Cardiac septum (tissue), 1 donor: ENCODE results near the gene ADAMTS2. TPM values are rescaled to one million over a fixed set of nuclear protein-coding genes. Genes with fewer than 3 reads are reported as not detected.
A peak's percentile ranks its signal among the peaks of the same experiment; 100 is the strongest.

Experiments
- DNase-seq: peaks from one replicate; pipeline ENCODE4 v3.0.0-alpha.2; 2020; ENCODE audit warnings: low spot score
- intact Hi-C: fragments of 100-400 bp; cut with DNase I; formaldehyde crosslinking; loops from one replicate; pipeline ENCODE4 v1.14.0; 2022
- total RNA-seq: library from RNA; stranded (reverse); fragmentation: NEBNext Ultra II Directional; extraction: Animal tissue kit (Norgen Biotek cat#: 25700); gene quantifications from one replicate; pipeline ENCODE4 v1.2.1, GENCODE V29; 2021
- donor health status: DM: no; HTN: no; CAD: no.

Gene ADAMTS2
- total RNA-seq, 1 donor from 2014 or later = 5.9 TPM

- DNase-seq = peak; percentile 57
- intact Hi-C loops = no loop called here
Observed at GRCh38 chr5:179373101-179373934, 28.1 kb upstream of the ADAMTS2 start.

DNA sequence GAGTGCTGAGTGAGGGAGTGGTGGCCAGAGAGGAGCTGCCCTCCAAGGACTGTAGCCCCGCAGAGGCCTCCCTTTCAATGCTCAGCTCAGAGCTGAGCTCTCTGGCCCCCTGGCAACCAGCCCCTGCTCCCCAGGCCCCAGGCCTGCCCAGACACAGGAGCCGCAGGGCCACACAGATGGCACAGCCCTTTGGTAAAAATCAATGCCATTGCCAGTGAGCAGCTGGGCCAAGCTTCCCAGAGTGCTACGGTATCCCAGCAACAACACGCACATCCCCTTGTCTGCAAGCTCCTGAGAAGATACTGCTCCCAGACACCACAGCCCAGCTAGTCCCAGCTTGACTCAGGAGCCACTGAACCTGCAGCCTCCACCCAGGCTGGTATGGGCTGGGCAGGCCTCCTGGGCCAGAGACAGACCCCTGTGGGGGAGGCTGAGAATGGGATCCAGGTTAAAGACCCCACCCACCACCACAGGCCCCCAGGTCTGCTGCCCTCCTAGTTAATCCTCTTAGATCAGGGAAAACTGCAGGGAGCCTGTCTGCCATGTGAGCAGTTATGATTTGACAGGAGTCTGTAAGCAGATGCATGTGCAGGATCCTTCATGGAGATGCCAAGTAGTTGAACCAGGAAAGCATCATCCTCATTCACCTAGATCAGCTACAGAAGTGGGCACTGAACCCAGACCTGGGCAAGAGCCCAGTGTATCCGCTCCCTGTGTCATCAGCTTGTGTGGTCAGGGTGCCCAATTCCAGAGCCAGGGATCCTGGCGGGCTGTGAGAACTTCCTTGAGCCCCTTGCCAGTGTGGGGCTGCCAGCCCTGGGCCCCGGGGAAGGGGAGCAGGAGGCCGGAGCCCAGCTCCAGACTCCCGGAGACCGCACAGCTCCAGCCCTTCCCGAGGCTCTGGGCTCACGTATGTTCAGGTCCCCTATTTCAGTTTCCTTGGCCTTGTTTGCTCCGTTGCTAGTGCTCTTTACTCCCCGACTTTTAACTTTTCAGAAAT lies 26.7 kb upstream of the ADAMTS2 start:
- peak; percentile 64 for DNase-seq
- intact Hi-C loops = no loop called here

GRCh38 chr5:179371121-179371510 lies 25.9 kb upstream of the ADAMTS2 start:
- intact Hi-C loops = no loop called here
- DNase-seq = no peak

DNA sequence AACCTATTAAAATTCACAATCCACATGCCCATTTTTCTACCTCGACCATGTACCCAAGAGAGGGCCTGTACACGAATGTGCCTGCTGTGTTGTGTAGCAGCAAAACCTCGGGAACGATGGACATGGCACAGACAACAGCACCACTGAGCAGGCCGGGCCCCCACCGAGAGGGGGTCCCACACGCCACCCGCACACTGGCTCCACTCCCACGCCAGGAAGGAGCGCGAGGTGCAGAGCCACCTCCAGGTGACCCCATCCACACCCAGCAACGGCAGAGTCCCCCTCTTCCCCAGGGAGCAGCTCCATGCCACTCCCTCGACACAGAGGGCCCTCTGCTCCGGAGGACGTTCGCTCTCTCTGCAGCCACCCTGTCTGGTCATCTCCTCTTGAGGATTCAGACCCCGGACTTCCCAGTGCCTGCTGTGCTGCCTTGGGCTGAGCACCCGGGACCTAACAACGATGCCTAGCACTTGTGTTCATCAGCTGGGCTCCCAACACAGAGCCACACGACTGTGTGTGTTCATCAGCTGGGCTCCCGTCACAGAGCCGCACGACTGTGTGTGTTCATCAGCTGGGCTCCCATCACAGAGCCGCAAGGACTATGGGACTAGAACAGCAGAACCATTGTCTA lies 25.3 kb upstream of the ADAMTS2 start:
- intact Hi-C loops = no loop called here
- peak; percentile 59 for DNase-seq

- intact Hi-C loops = no loop called here
- DNase-seq = no peak
Observed at GRCh38 chr5:179369530-179369884, 24.2 kb upstream of the ADAMTS2 start.

GRCh38 chr5:179368806-179369529 lies 23.7 kb upstream of the ADAMTS2 start:
- intact Hi-C loops = no loop called here
- DNase-seq = no peak

DNA sequence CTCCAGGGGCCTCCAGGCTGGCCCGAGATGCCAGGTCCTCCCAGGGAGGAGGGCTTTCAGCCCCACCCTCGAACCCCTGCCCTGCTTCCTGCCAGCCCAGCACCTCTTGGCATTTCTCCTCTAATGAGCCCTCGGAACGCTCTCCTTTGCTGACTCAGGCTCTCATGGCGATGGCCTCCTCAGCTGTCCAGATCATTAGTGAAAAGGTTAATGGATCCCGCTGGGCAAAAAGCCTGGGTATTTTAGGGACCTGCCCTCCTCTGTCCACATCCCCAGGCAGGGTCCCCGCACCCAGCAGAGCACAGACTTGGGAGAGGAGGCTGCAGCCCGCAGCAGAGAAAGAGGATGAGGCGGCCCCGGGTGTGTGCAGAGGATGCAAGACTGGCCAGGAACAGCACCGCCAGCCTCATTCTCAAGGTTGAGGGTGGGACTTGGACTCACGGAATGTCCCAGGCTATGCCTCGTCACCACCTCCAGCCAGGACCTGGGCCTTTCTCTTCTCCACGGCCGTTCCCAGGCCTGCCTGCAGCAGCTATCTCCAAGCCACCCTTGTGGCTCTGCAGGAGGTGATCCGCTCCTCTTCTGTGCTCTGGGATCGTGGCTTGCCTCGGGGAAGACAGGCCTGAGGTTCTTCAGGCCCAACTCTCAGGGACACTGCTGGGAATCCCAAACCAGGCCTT lies 23.0 kb upstream of the ADAMTS2 start:
- no peak for DNase-seq
- intact Hi-C loops = no loop called here

DNA sequence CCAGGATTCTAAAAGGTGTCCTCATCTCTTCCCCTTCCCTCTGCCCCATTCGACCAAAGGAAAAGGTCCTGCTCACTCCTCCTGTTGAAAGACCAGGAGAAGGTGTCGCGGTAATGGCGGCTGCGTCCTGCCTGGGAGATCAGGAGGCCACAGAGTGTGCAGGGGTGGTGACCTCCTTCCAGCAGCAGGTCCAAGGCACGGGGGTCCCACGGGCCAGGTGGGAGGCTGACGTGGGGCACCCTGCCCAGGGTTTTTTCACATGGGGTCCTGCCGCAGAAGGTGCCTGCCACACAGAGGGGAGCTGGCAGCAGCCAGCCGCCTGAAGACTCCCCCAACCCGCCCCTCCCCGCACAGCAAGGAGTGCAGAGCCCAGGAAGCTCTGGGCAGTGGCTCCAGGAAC lies 22.2 kb upstream of the ADAMTS2 start:
- DNase-seq = no peak
- intact Hi-C loops = no loop called here

- intact Hi-C loops = no loop called here
- no peak for DNase-seq
Observed at GRCh38 chr5:179362355-179362754, 17.1 kb upstream of the ADAMTS2 start.

GRCh38 chr5:179361037-179361603 lies 15.9 kb upstream of the ADAMTS2 start:
- intact Hi-C loops = no loop called here
- no peak for DNase-seq

DNA sequence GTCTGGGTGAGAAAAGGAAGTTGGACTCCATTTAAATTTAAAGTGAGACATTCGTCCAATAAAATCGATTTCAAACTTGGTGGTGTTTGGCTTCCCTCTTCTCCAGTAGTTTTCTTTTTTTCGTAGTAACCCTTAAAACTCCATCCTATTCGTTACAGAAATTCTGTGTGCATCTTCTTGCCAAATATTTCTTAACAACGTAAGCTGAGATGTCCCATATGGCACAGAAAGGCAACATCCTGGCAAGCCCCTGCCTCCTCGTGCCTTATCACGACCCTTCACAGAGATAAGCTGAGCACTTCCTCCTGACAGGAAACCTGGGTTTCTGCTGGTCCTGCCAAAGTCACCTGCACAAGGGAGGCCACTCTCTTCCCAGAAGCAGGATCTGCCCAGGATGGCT lies 11.8 kb upstream of the ADAMTS2 start:
- intact Hi-C loops = no loop called here
- no peak for DNase-seq

DNA sequence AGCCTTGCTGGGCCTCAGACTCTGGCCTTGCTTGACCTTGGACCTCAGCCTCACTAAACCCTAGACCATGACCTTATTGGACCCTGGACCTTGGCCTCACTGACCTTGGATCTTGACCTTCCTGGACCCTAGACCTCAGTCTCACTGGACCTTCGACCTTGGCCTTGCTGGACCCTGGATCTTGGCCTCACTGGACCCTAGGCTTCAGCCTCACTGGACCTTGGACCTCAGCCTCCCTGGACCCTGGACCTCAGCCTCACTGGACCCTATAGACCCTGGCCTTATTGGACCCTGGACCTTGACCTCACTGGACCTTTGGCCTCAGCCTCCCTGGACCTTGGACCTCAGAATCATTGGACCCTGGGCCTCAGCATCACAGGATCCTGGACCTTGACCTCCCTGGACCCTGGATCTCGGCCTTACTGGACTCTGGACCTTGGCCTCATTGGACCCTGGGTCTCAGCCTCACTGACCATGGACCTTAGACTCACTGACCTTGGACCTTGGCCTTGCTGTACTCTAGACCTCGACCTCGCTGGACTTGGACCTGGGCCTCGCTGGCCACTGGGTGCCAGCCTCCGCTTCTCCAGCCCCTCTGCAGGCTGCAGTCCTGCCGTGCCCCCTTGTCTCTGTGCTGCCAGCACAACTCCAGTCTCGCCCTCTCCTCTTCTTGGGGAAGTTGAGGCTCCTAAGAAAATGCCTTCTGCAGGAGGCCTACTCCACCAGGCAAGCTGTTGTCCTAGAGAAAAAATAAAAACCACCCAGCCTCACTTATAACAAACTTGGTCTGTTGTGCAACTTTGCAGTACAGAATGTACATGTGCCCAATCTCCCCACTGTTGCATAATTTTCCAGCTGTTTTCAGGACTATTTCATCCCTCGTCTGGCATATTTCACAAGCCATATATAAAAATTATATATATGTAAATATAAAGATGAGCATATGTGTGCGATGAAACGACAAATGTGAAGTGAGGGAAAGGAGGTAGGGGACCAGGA lies 11.0 kb upstream of the ADAMTS2 start:
- no peak for DNase-seq
- intact Hi-C loops = no loop called here

- DNase-seq = no peak
- intact Hi-C loops = no loop called here
Observed at GRCh38 chr5:179354305-179354882, 9.1 kb upstream of the ADAMTS2 start.

- intact Hi-C loops = loop anchor here (10.0 kb wide), 1 partner anchor 146 kb away; no protein-coding TSS in a partner anchor
- DNase-seq = no peak
Observed at GRCh38 chr5:179348843-179349242, 3.6 kb upstream of the ADAMTS2 start.

DNA sequence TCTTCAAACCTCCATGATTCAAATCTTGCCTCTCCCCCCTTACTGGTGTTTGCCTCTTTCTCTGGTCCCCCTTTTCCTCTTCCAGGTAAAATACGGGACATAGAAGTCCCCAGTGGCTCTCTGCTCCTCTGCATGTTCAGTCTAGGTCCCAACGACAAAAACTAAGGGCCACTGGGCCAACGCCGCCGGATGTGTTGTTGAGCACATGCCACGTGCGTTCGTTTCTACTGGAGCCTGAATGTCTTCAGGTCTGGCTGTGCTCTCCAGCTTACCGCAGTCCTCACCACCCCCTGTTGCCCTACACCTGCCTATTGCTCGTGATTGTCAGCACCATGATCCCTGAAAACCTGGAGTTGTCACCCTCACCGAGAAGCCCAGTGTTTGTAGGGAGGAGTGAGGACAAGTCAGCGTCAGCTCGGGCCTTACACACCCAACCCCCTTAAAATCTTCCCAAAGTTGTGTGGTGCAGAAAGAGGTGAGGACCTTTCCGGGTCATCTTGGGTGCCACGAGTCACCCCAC lies 2.8 kb upstream of the ADAMTS2 start:
- intact Hi-C loops = loop anchor here (10.0 kb wide), 1 partner anchor 147 kb away; no protein-coding TSS in a partner anchor
- no peak for DNase-seq

DNA sequence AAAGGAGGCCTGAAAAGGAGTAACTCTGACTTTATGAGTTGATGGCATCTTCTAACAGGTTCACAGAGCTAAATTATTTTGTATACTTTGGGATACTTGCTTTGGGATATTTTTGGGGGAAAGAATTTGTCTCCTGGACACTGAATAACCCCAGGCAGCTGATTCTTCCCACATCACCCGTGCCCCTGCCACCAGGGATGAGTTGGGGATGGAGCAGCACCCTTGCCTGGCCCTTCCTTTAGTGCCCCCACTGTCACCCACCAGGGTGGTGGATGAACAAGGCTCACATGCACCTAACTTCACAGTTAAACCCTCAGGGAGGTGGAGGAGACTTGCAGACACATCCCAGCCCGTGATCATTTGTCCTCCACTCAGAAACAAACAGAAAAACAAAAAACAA lies 2.3 kb upstream of the ADAMTS2 start:
- intact Hi-C loops = loop anchor here (10.0 kb wide), 1 partner anchor 147 kb away; no protein-coding TSS in a partner anchor
- DNase-seq = no peak

- intact Hi-C loops = loop anchor here (10.0 kb wide), 1 partner anchor 148 kb away; no protein-coding TSS in a partner anchor
- no peak for DNase-seq
Observed at GRCh38 chr5:179346875-179347274, 1.6 kb upstream of the ADAMTS2 start.
